ENCODE data around the gene SEC14L6.

Gene SEC14L6

DNA sequence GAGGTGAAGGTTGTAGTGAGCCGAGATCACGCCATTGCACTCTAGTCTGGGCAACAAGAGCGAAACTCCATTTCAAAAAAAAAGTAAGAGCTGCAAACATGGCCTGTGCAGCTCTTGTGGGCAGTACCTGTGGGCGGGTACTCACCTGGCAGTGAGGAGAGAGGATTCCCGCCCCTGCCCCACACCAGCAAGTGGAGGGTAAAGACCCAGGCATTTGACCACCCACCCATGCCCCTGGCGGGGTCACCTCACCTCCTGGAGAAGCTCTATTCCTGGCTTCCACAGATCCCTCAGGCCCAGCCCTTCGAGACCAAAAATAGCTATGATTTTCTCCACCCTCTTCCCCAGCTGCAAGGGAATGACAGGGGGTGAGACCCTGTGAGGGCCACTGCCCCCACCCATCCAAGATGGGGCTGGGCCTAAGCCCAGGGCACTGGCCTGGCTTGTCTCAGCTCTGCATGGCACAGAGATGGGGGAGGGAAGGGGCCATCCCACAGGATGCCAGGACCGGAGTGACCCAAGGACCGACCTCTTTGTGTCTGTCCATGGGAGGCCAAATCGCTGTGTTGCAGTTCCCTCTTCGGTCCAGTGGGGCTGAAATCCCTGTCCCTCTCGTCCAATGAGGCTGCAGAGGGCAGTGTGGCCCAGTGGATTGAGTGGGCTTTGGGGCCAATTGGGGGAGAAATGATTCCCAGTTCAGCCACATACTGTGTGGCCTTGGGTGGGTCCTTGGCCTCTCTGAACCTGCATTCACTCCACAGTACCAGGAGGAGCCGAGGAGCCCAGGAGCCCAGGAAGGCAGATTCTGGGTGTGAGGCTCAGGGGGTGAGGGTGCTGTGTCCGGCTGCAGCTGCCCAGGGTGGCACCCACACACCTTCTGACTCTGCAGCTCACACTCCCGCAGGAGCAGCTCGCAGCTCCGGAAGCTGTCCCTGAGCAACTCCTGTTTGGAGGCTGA, 14.6 kb downstream of the SEC14L6 start:
- DNase-seq = no peak

DNA sequence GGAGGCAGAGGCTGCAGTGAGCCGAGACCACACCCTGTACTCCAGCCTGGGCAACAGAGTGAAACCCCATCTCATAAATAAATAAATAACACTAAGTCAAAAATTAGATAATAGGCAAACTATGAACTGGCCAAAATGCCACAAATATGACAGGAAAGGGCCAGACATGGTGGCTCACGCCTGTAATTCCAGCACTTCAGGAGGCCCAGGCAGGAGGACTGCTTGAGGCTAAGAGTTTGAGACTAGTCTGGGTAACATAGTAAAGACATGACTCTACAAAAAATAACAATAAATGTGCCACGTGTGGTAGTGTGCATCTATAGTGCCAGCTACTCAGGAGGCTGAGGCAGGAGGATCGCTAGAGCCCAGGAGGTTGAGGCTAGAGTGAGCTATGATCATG, 19.9 kb downstream of the SEC14L6 start:
- no peak for DNase-seq

DNA sequence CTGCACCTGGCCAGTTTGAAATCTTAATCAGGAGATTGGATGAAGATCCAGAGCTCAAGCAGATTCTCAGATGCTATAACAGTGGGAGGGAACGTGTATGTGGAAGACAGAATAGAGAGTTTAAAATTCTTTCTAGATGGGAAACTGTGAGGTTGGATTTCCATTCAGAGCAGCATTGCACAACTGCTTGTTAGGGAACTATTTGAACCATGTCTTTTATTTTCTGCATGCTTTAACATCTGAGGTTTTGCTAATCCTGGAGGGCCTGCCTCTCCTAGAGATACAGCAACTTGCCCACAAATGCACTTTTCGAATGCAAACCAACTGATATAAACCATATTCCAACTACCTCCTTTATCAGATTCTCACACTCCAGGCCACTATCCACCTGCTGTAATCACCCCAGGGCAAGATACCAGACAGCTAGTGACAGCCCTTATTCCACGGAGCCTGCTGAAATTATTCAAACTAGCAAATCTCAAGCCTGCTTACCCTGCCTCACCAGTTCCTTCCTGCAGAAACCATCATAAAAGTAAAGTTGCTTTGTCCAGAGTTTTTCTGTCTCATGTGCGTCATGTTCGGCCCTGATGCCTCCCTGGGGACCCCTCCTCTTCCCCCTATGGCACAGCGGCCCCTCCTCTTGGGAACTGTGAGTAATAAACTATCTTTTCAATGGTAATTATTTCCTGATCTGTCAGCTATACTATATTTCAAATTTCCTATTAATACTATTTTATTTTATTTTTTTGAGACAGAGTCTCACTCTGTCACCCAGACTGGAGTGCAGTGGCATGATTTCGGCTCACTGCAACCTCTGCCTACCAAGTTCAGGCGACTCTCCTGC, 22.7 kb downstream of the SEC14L6 start:
- DNase-seq = no peak

DNA sequence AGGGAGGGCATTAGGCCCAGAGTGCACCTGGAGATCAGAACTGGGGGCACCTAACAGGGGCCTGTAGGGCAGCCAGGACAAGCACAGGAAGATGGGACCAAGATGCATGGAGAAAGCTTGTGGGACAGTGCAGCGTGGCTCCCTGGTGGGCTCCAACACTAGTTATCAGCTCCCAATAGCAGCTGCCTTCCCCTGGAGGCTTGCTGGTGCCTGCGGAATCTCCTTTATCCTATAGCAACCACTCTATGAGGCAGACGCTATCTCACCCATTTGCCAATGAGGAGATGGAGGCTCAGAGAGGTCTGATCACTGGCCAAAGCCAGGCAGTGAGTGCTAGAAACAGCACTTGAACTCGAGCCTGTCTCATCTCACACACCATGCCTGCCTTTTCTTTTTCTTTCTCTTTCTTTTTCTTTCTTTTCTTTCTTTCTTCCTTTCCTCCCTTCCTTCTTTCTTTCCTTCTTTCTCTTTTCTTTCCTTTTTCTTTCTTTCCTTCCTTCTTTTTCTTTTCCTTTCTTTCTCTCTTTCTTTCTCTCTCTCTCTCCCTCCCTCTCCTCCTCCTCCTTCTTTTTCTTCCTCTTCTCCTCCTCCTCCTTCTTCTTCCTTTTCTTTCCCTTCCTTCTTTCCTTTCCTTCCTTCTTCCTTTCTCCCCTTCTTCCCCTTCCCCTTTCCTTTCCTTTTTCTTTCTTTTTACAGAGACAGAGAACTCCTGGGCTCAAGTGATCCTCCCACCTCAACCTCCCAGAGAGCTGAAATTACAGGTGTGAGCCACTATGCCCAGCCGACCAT, 25.0 kb downstream of the SEC14L6 start:
- no peak for DNase-seq

DNA sequence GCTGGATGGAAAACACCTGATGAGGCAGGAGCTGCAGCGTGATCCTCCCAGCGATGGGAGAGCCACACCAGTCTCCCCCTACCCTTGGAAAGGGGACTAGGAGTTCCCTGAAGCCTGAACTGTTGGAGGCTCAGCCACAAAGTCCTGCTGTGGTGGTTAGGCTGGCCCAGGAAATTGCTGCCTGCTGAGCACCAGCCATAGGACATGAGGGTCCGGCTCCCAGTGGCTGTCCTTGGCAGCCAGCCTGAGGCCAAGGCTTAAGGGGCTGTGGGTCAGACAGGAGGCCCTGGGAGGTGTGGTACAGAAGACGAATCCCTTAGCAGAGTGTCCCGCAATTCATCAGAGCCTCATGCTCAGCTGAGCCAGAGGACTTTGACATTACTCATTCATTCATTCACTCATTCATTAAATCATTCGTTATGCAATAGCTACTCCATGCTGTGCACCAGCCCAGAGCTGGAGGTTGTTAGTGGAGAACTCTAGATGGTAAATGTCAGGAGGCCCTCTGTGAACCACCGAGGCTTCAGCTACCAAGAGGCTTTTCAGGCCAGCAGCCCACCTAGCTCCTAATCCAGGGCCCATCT, 26.6 kb downstream of the SEC14L6 start:
- no peak for DNase-seq

DNA sequence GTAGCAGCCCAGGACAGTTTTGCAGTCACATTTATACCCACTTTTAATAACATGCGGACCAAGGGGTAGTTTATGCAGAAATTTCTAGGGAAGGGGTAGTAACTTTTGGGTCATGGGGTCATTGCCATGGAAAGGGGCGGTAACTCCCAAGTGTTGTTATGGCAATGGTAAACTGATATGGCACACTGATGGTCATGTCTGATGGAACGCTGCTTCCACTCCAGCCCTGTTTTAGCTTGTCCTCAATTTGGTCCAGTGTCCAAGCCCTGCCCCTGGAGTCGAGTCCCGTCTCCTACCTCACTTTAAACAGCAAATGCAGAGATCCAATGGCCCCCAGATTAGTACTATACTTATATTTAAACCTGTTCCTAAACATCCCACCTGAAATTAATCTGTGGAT, 29.8 kb downstream of the SEC14L6 start:
- no peak for DNase-seq

DNA sequence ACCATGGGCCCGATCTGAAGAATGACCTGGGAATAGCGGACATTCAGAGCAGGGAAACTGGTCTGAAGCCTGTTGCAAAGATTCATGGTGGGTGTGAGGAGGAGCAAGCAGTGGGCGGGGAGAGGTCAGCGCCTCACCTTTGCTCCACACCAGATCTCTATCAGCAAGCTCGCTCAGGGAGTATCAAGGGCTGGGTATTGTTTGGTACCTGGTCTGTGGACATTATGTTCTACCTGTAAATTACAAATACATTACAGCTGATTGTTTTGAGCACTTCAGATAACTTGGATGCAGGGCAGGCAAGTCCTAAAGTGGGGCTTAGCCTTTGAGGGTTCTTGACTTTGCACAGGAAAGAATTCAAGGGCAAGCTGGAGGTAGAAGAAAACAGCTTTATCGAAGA, 30.3 kb downstream of the SEC14L6 start:
- no peak for DNase-seq

DNA sequence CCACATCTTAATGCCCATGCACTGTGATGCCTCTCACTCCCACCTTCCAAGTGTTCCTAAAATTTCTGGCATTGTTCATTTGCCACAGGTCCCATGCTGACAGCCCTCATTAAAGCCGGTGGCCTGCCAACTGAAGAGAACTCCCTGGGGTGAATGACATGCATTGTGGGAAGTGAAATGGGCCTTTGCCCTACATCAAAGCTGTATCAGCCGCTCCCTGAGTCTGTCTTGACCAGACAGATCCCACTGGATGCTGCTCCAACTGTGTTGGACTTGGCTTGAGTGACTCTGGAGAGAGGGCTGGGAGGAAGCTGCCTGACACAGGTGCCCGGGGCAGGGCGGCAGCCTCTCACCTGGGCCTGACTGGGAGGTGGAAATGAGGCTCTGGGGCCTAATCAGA, 32.3 kb downstream of the SEC14L6 start:
- no peak for DNase-seq

DNA sequence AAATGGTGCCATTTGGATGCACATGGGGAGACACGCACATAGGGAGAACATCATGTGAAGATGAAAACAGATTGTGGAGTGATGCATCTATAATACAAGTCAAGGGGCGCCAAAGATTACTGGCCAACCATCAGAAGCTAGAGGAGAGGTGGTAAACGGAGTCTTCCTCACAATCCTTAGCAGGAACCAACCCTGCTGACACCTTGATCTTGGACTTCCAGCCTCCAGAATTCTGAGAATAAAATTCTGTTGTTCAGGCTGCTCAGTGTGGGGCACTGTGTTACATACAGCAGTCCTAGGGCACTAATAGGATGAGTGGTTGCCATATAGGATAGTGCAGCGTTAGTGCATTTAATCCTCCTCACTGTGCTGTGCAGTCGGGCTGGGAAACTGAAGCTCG, 33.1 kb downstream of the SEC14L6 start:
- DNase-seq = no peak

DNA sequence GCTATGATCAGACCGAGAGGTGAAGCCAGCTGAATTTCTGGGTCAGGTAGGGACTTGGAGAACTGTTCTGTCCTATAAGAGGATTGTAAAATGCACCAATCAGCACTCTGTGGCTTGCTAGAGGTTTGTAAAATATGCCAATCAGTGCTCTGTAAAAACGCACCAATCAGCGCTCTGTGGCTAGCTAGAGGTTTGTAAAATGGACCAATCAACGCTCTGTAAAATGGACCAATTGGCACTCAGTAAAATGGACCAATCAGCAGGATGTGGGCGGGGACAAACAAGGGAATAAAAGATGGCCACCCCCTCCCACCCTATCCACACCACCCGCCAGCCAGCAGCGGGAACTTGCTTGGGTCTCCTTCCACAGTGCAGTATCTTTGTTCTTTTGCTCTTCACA, 34.6 kb downstream of the SEC14L6 start:
- no peak for DNase-seq

DNA sequence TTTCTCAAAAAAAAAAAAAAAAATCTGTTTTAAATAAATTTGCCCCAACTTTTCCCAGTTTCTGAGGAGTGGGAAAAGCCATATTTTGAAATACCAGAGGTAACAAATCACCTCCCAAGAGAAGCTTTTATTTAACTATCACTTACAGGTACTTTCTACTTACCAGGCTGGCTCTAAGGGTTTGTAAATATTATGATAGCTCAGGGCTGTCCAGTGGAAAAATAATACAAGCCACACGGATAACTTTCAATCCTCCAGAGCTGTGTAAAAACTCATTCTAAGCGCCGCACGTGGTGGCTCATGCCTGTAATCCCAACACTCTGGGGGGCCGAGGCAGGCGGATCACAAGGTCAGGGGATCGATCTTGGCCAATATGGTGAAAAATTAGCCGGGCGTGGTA, 35.4 kb downstream of the SEC14L6 start:
- no peak for DNase-seq

DNA sequence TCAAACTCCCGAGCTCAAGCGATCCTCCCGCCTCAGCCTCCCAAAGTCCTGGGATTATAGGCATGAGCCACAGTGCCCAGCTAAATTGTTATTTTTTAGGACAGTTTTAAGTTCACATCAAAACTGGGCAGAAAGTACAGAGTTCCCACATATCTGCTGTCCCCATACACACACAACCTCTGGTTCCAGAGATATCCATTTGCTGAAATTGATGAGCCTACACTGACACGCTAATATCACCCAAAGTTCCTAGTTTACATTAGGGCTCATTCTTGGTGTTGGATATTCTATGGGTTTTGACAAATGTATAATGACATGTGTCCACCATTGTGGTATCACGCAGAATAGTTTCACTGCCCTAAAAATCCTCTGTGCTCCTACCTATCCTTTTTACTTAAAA, 38.3 kb downstream of the SEC14L6 start:
- no peak for DNase-seq

DNA sequence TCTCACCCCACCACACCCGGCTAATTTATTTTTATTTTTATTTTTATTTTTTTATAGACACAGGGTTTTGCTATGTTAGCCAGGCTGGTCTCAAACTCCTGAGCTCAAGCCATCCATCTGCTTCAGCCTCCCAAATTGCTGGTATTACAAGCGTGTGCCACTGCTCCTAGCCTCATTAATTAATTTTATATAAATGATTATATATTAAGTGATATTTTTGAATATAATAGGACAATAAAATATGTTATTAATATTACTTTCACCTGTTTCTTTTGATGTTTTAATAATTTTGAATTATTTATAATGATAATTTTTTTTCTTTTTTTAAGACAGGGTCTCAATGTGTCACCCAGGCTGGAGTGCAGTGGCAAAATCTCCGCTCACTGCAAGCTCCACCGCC, 38.9 kb downstream of the SEC14L6 start:
- DNase-seq = no peak

DNA sequence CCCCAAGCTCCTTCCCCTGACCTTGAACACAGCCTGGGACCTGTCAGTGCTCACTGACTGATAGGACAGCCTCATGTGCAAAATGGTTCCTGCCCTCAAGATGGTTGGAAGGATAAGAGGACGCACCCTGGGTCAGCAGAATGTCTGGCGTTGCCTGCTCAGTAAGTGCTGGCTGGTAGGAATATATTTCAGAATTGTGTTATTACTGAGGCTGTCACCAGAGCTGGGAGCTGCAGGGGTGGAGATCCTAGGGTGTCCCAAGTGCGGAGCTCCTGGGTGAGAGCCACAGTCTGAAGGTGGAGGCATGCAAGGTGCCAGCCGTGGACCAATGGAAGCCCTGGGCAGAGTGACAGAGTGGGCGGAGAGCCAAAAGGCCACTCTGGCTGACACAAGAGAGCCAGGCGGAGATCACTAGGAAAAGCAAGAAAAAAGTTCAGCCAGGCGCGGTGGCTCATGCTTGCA, 40.0 kb downstream of the SEC14L6 start:
- no peak for DNase-seq

DNA sequence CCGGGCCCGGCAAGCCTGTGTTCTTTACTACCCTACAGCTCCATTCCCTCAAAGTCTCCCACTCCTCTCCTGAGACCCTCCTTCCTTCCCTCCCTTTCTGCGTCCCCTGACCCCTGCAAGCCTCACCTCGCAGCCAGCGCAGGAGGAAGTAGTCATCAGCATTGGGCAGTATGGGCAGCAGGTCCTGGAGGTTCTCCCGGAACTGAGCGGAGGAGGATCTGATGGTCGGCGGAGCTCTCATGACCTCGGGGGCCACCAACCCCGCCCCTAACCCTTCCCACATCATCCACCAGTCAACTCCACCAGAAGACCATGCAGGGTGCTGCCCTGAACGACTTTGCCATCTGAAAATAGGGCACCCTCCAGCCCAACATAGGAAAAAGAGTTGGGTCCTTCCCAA, 43.0 kb downstream of the SEC14L6 start:
- no peak for DNase-seq

DNA sequence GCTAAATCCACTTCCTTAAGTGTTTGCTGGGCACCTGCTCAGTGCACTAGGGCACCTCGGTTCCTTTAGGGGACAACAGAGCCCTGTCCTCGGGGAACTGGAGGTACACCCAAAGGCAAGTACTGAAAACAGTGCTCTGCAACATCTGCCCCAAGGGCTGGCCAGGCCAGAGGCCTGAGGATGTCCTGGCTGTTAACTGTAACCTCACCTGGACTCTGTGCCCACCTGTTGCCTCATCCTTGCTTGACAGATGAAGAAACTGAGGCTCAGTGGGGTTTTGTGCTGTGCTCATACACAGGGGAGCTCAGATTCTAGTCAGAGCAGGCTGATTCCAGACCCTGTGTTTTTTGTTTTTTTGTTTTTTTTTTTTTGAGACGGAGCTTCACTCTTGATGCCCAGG, 43.6 kb downstream of the SEC14L6 start:
- no peak for DNase-seq

DNA sequence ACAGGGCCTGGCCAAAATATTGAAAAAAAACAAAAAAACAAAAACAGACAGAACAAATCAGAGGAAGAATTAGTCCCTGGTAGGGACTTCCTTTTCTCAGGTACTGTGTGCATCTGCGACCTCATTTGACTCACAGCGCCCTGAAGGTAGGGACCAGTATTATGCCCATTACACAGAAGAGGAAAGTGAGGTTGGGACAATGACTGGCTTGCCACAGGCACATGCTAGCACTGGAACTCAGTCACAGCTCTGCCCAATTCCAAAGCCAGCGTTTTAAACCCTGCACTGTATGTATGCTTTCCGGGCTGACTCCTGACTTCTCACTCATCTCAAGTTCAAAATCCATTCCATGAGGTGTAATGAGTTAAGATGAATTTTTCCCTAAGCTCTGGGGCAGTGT, 44.4 kb downstream of the SEC14L6 start:
- DNase-seq = no peak

DNA sequence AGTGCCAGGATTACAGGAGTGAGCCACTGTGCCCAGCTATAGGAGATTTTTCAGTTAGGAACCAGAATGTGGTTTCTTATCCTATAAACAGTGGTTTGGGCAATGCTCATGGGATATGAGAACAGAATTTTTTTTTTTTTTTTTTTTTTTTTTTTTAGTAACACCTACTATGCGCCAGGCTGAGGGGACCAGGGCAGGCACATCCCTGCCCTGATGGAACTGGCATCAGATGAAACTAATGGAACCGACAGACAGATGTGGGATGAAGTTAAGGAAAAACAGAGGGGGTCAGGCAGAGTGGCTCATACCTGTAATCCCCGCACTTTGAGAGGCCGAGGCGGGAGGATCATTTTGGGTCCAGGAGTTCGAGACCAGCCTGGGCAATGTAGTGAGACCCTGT, 45.9 kb downstream of the SEC14L6 start:
- DNase-seq = no peak

DNA sequence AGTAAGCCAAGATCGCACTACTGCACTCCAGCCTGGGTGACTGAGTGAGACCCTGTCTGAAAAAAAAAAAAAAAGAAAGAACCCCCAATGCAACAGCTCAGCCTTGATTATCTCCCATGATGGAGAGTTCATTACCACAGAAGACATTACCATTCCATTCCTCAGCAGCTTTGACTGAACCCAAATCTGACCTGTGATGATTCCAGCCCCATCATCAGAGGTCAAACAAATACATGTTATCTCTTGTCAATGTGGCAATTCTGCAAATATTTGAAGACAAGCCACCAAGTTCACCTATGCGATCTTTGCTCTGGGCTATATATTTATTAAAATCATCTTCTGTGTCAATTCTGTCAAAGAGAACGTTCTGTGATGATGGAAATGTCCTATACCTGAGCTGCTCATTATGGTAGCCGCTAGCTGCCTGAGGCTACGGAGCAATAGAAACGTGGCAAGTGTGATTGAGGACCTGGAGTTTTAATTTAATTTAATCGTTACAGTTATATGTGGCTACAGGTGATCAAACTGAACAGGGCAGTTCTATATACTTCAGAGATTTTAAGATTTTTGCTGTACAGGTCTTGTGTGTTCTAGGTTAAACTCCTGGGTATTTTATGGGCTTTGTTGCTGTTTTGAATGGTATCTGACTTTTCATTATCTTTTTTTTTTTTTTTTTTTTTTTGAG, 48.9 kb downstream of the SEC14L6 start:
- DNase-seq = no peak

DNA sequence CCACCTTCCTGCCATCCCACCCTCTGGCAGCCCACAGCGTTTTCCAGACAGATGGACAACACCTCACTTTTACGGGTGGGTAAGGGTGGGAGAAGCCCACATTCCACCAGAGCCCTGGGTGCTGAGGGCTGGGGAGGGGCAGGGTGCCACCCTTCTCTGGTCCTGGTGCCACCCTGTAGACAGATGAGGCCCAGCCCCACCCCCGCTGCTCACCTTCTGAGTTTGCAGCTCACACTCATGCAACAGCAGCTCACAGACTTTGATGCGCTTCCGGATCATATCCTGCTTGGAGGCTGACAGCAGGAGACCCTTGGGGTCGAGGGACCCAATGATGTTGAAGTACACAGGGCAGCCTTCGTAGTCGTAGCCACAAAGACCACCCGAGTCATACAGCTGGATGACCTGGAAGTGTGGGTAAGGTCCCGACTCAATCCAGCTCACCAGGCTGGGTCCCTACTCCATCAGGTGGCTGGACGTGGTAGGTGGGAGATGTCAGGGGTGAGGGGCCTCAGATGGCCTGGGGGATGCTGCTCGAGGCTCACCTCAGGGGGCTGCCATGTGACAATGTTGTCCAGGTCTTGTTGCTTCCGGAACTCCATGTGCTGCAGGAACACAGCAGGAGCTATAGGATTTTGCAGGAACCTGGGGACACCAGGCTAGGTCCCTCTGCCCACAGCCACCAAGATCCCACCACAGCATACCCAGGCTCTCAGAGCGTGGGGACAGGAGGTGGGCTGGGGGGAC, 51.3 kb downstream of the SEC14L6 start:
- DNase-seq = no peak

DNA sequence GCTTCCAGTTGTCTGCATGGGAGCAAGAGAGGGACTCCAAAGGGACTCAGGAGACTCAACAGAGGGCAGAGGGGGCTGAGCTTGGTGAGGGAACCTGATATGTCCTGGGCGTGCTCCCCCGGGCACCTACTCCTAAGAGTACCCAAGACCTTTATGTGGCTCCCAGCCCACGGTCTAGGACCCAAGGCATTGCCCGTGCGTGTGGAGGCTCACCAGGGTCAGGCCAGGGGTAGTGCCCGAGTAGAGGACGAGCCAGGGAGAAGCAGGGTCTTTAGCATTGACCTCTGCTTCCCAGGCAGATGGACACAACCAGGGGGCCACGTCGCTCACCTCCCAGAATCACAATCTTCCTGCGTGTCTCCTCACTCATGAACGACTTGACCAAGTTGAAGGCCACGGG, 54.4 kb downstream of the SEC14L6 start:
- no peak for DNase-seq

Measured in CD4-positive, alpha-beta T cell treated with Interleukin-15 for 1 hour (primary cell).